GM08714 (cell line): ENCODE data around the gene ZFP36L2.

Source experiments
- H3K4me3 ChIP-seq: fragments of 200-500 bp; sonication (Bioruptor generic); 2 replicates; pipeline ENCODE4 v1.5.1; 2014; ENCODE audit warnings: mild to moderate bottlenecking, low read length, inconsistent platforms
- ZNF274 ChIP-seq: IDR thresholded peaks from 2 replicates; pipeline ENCODE4 v1.6.1; 2012; ENCODE audit warnings: mild to moderate bottlenecking, low read depth, low read length

Gene ZFP36L2

GRCh38 chr2:43226558-43226954, at the start of gene ZFP36L2:
TSS of gene ZFP36L2 (minus strand) at chr2:43226606. CDS start at chr2:43226315, 291 bp downstream.
- TF ChIP-seq ZNF274, result no peak
- peak within 1 kb of the TSS; percentile 88 for H3K4me3 ChIP-seq

- no peak for TF ChIP-seq ZNF274
- H3K4me3 ChIP-seq, result no peak overlapping the region
Observed at GRCh38 chr2:43274721-43275120, 48.3 kb upstream of the ZFP36L2 start.

- no peak for TF ChIP-seq ZNF274
- no peak overlapping the region for H3K4me3 ChIP-seq
Observed at GRCh38 chr2:43274055-43274454, 47.6 kb upstream of the ZFP36L2 start.

- no peak overlapping the region for H3K4me3 ChIP-seq
- TF ChIP-seq ZNF274, result no peak
Observed at GRCh38 chr2:43273529-43273928, 47.1 kb upstream of the ZFP36L2 start.

GRCh38 chr2:43270930-43271615, 44.7 kb upstream of the ZFP36L2 start:
- no peak overlapping the region for H3K4me3 ChIP-seq
- TF ChIP-seq ZNF274, result no peak

GRCh38 chr2:43270461-43270860, 44.1 kb upstream of the ZFP36L2 start:
- TF ChIP-seq ZNF274, result no peak
- H3K4me3 ChIP-seq, result no peak overlapping the region

- no peak overlapping the region for H3K4me3 ChIP-seq
- TF ChIP-seq ZNF274, result no peak
Observed at GRCh38 chr2:43269706-43270105, 43.3 kb upstream of the ZFP36L2 start.

- H3K4me3 ChIP-seq, result no peak overlapping the region
- no peak for TF ChIP-seq ZNF274
Observed at GRCh38 chr2:43269074-43269572, 42.7 kb upstream of the ZFP36L2 start.

- H3K4me3 ChIP-seq, result no peak overlapping the region
- no peak for TF ChIP-seq ZNF274
Observed at GRCh38 chr2:43268066-43268953, 41.9 kb upstream of the ZFP36L2 start.

- no peak for TF ChIP-seq ZNF274
- no peak overlapping the region for H3K4me3 ChIP-seq
Observed at GRCh38 chr2:43267381-43267780, 41.0 kb upstream of the ZFP36L2 start.

GRCh38 chr2:43266711-43267111, 40.3 kb upstream of the ZFP36L2 start:
- H3K4me3 ChIP-seq, result no peak overlapping the region
- no peak for TF ChIP-seq ZNF274

- no peak for TF ChIP-seq ZNF274
- H3K4me3 ChIP-seq, result no peak overlapping the region
Observed at GRCh38 chr2:43265421-43265820, 39.0 kb upstream of the ZFP36L2 start.

GRCh38 chr2:43265001-43265400, 38.6 kb upstream of the ZFP36L2 start:
- no peak for TF ChIP-seq ZNF274
- no peak overlapping the region for H3K4me3 ChIP-seq

- H3K4me3 ChIP-seq, result no peak overlapping the region
- no peak for TF ChIP-seq ZNF274
Observed at GRCh38 chr2:43262951-43263350, 36.5 kb upstream of the ZFP36L2 start.

- TF ChIP-seq ZNF274, result no peak
- H3K4me3 ChIP-seq, result no peak overlapping the region
Observed at GRCh38 chr2:43262239-43262638, 35.8 kb upstream of the ZFP36L2 start.
